SK-N-SH (cell line): ENCODE results near the gene CDH19. TPM values are rescaled to one million over a fixed set of nuclear protein-coding genes. Genes with fewer than 3 reads are reported as not detected.

Experiments
- CTCF ChIA-PET: fragments of 300-600, 350-600 bp; formaldehyde crosslinking; extraction: SDS; loops from one replicate; lab custom pipeline; 2021; lab: Yijun Ruan, JAX
- POLR2A ChIA-PET: fragments of 350-600 bp; sonication (Branson Sonifier 250); formaldehyde crosslinking; extraction: SDS; loops from one replicate; lab custom pipeline; 2020; ENCODE audit warnings: antibody characterized with exemption, inconsistent platforms; lab: Yijun Ruan, JAX
- DNase-seq: peaks from one replicate; pipeline ENCODE4 v3.0.0; 2012
- H2AFZ ChIP-seq: fragments of 200-600 bp; sonication (generic); 2 replicates; pipeline ENCODE4 v1.8.1; 2016; ENCODE audit warnings: antibody characterized with exemption, mild to moderate bottlenecking, low read depth
- H3F3A ChIP-seq: fragments of 200-600 bp; sonication (generic); replicated peaks from 2 replicates; pipeline ENCODE3; 2016; ENCODE audit warnings: antibody characterized with exemption, mild to moderate bottlenecking; ENCODE audit not compliant: insufficient read depth
- H3K27ac ChIP-seq, 2 experiments: fragments of 200-500 bp in 1 of 2; fragments of 200-600 bp in 1 of 2; sonication (Bioruptor generic) in 1 of 2; sonication (generic), shearing (Covaris generic) in 1 of 2; 2 replicates each; pipeline versions ENCODE4 v1.5.1 to v1.6.1; 2014 to 2016; ENCODE audit warnings: low read depth in 2 of 2, inconsistent platforms in 1 of 2, low read length in 1 of 2, mild to moderate bottlenecking in 1 of 2, mixed read lengths in 1 of 2
- H3K27me3 ChIP-seq: fragments of 200-600 bp; sonication (generic), shearing (Covaris generic); 2 replicates; pipeline ENCODE4 v1.6.1; 2016; ENCODE audit warnings: mixed run types; ENCODE audit not compliant: insufficient read depth
- H3K36me3 ChIP-seq, 2 experiments: fragments of 200-500 bp in 1 of 2; fragments of 200-600 bp in 1 of 2; sonication (Bioruptor generic) in 1 of 2; sonication (generic) in 1 of 2; replicated peaks in 1 of 2; 2 replicates each; pipeline versions ENCODE3 to v1.5.1; 2014 to 2016; ENCODE audit warnings: low read length in 1 of 2, mild to moderate bottlenecking in 1 of 2; ENCODE audit not compliant: insufficient read depth in 2 of 2, control insufficient read depth in 1 of 2
- H3K4me1 ChIP-seq, 2 experiments: fragments of 200-500 bp in 1 of 2; fragments of 200-600 bp in 1 of 2; sonication (Bioruptor generic) in 1 of 2; sonication (generic), shearing (Covaris generic) in 1 of 2; 2 replicates each; pipeline versions ENCODE4 v1.5.1 to v1.6.1; 2014 to 2016; ENCODE audit warnings: low read depth in 1 of 2, low read length in 1 of 2, mixed run types in 1 of 2; ENCODE audit not compliant: insufficient read depth in 2 of 2, control insufficient read depth in 1 of 2
- H3K4me2 ChIP-seq: fragments of 200-600 bp; sonication (generic), shearing (Covaris generic); 2 replicates; pipeline ENCODE4 v1.6.1; 2017; ENCODE audit warnings: mixed run types
- H3K4me3 ChIP-seq, 2 experiments: fragments of 200-500 bp in 1 of 2; fragments of 200-600 bp in 1 of 2; sonication (Bioruptor generic) in 1 of 2; sonication (generic), shearing (Covaris generic) in 1 of 2; 2 replicates each; pipeline versions ENCODE4 v1.5.1 to v1.8.1; 2014 to 2016; ENCODE audit warnings: low read depth in 2 of 2, inconsistent platforms in 1 of 2, low read length in 1 of 2, mild to moderate bottlenecking in 1 of 2, mixed read lengths in 1 of 2, moderate library complexity in 1 of 2
- H3K79me2 ChIP-seq: fragments of 200-600 bp; sonication (generic); 2 replicates; pipeline ENCODE4 v1.8.1; 2017; ENCODE audit warnings: mild to moderate bottlenecking; ENCODE audit not compliant: insufficient read depth
- H3K9ac ChIP-seq: fragments of 200-600 bp; sonication (generic); 2 replicates; pipeline ENCODE4 v1.6.1; 2017; ENCODE audit warnings: mixed run types
- H3K9me2 ChIP-seq: fragments of 200-600 bp; sonication (generic); 2 replicates; pipeline ENCODE4 v1.6.1; 2017; ENCODE audit warnings: mixed run types
- H3K9me3 ChIP-seq: fragments of 200-600 bp; sonication (generic); 2 replicates; pipeline ENCODE4 v1.6.1; 2017; ENCODE audit warnings: mixed run types, mild to moderate bottlenecking, moderate library complexity
- H4K20me1 ChIP-seq: fragments of 200-600 bp; sonication (generic); 2 replicates; pipeline ENCODE4 v1.6.1; 2017; ENCODE audit warnings: mild to moderate bottlenecking, mixed run types; ENCODE audit not compliant: insufficient read depth
- CTCF ChIP-seq: fragments of 200-600 bp; sonication (generic); IDR thresholded peaks from 2 replicates; pipeline ENCODE4 v1.6.1; 2017; ENCODE audit warnings: antibody characterized with exemption, mild to moderate bottlenecking, moderate library complexity
- ELF1 ChIP-seq: IDR thresholded peaks from 2 replicates; pipeline ENCODE4 v1.4.0; 2012
- EP300 ChIP-seq, 2 experiments: IDR thresholded peaks; 2 replicates each; pipeline versions ENCODE4 v1.4.0 to v1.6.1; 2012; ENCODE audit warnings: borderline replicate concordance in 1 of 2, low read depth in 1 of 2, low read length in 1 of 2
- FOSL2 ChIP-seq: IDR thresholded peaks from 2 replicates; pipeline ENCODE4 v1.4.0; 2012; ENCODE audit warnings: low read depth, mild to moderate bottlenecking, moderate library complexity, borderline replicate concordance
- MEF2A ChIP-seq: IDR thresholded peaks from 2 replicates; pipeline ENCODE4 v1.4.0; 2012; ENCODE audit warnings: low read depth, borderline replicate concordance
- MXI1 ChIP-seq: IDR thresholded peaks from 2 replicates; pipeline ENCODE4 v1.6.1; 2012; ENCODE audit warnings: mild to moderate bottlenecking, low read depth, low read length, improper control_type of control experiment
- POLR2AphosphoS5 ChIP-seq: IDR thresholded peaks from 2 replicates; pipeline ENCODE4 v1.6.1; 2012; ENCODE audit warnings: low read depth, low read length
- RAD21 ChIP-seq: IDR thresholded peaks from 2 replicates; pipeline ENCODE4 v1.6.1; 2012; ENCODE audit warnings: mild to moderate bottlenecking, low read length
- RCOR1 ChIP-seq: fragments of 150-350 bp; IDR thresholded peaks from 2 replicates; pipeline ENCODE4 v1.6.1; 2017; ENCODE audit warnings: antibody characterized with exemption, low read length
- TAF1 ChIP-seq: IDR thresholded peaks from 2 replicates; pipeline ENCODE4 v1.6.1; 2012; ENCODE audit warnings: low read depth, mild to moderate bottlenecking, low read length, moderate library complexity, borderline replicate concordance
- TCF12 ChIP-seq: IDR thresholded peaks from 2 replicates; pipeline ENCODE4 v1.4.0; 2012
- USF1 ChIP-seq: IDR thresholded peaks from 2 replicates; pipeline ENCODE4 v1.4.0; 2012; ENCODE audit warnings: low read depth, borderline replicate concordance
- USF2 ChIP-seq: fragments of 150-350 bp; IDR thresholded peaks from 2 replicates; pipeline ENCODE4 v1.6.1; 2017; ENCODE audit warnings: antibody characterized with exemption, low read length, low read depth, borderline replicate concordance
- ZBTB33 ChIP-seq: IDR thresholded peaks from 2 replicates; pipeline ENCODE4 v1.4.0; 2012; ENCODE audit warnings: low read depth, borderline replicate concordance
- WGBS: methylation state at CpG from one replicate; pipeline ENCODE4 v1.1.6; 2017; ENCODE audit warnings: low lambda C conversion rate; 5-methylcytosine and 5-hydroxymethylcytosine counted together
- polyA plus RNA-seq, 3 experiments: library from polyadenylated mRNA; depleted of rRNA; stranded (reverse); fragments of >200 nt; gene quantifications; 2 replicates each; pipeline ENCODE4 v1.2.3, GENCODE V29; 2012

CDH19 gene
- polyA plus RNA-seq, 1 of the 3 experiments (the other 2 are of a cell fraction): not detected

GRCh38 chr18:66550366-66550765 is 53.5 kb downstream of the CDH19 start:
- Histone ChIP-seq H3K27me3 (no peaks in the 10 kb centered on the region; the same call in 1 of the 2 replicates), H3K27ac (no peak overlapping the region), H3K4me3 (no peak overlapping the region), H3K9me2 (no peaks in the 10 kb centered on the region), H3K79me2 (no peaks in the 10 kb centered on the region), H3K9me3 (no peaks in the 10 kb centered on the region), H3K4me2 (no peak overlapping the region), H2AFZ (no peak overlapping the region), H3F3A (no peaks in the 10 kb centered on the region), H3K36me3 (no peaks in the 10 kb centered on the region), H3K4me1 (no peaks in the 10 kb centered on the region), H4K20me1 (no peaks in the 10 kb centered on the region), H3K9ac (no peak overlapping the region)
- no peak for DNase-seq
- CTCF ChIA-PET: no interaction called here
- TF ChIP-seq USF2: no peak
- TF ChIP-seq TCF12: no peak
- no peak for TF ChIP-seq POLR2AphosphoS5
- no peak for TF ChIP-seq ELF1
- TF ChIP-seq TAF1: no peak
- TF ChIP-seq RCOR1: no peak
- no peak for TF ChIP-seq USF1
- no peak for TF ChIP-seq EP300 (IDR thresholded peaks at IDR 0.05; ENCODE audit: borderline replicate concordance in 1 of 2, low read depth in 1 of 2, low read length in 1 of 2)
- no peak for TF ChIP-seq MEF2A
- TF ChIP-seq MXI1: no peak
- TF ChIP-seq ZBTB33: no peak
- TF ChIP-seq FOSL2: no peak
- TF ChIP-seq RAD21: no peak
- WGBS: 42% methylated on average over 3 of the region's 3 CpGs
- POLR2A ChIA-PET: no interaction called here

- Histone ChIP-seq H3K36me3 (no peaks in the 10 kb centered on the region), H3F3A (no peaks in the 10 kb centered on the region), H3K79me2 (no peaks in the 10 kb centered on the region), H2AFZ (no peak overlapping the region), H3K27me3 (no peaks in the 10 kb centered on the region; the same call in 1 of the 2 replicates), H3K9me3 (no peaks in the 10 kb centered on the region), H4K20me1 (no peaks in the 10 kb centered on the region), H3K9me2 (no peaks in the 10 kb centered on the region), H3K4me3 (no peak overlapping the region; a peak in 1 of 4 replicates), H3K4me1 (no peaks in the 10 kb centered on the region), H3K9ac (no peak overlapping the region), H3K27ac (no peak overlapping the region), H3K4me2 (no peak overlapping the region)
- ChIA-PET POLR2A (no interaction called here), CTCF (no interaction called here)
- TF ChIP-seq MEF2A: no peak
- peak; percentile 28; the same call in 1 of the 2 replicates for TF ChIP-seq RAD21
- TF ChIP-seq CTCF: peak; percentile 44
- DNase-seq: peak; percentile 6
- WGBS: 35% methylated on average over 3 of the region's 3 CpGs
Measured at GRCh38 chr18:66548747-66549146, 55.1 kb downstream of the CDH19 start.
